ENCODE measurements around the gene TJP3. TPM values are rescaled to one million over a fixed set of nuclear protein-coding genes. Genes with fewer than 3 reads are reported as not detected.

TJP3 gene
- total RNA-seq, 2 donors from 2014 or later, result 268 to 296 TPM

DNA sequence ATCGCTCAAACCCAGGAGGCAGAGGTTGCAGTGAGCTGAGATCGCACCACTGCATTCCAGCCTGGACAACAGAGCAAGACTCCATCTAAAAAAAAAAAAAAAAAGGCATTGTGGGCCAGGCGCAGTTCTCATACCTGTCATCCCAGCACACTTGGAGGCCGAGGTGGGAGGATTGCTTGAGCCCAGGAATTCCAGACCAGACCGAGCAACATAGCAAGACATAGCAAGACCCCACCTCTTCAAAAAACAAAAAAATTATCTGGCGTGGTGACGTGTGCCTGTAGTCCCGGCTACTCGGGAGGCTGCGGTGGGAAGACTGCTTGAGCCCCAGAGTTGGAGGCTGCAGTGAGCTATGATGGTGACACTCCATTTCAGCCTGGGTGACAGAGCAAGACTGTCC, 25.9 kb upstream of the TJP3 start:
- Histone ChIP-seq H3K4me1 (no peaks in the 10 kb centered on the region), H3K27me3 (no peaks in the 10 kb centered on the region), H3K27ac (no peak overlapping the region), H3K4me3 (no peak overlapping the region), H3K9ac (ENCODE audit: low read depth in 2 of 2, low read length in 2 of 2) (no peak overlapping the region), H3K9me3 (no peaks in the 10 kb centered on the region), H3K36me3 (no peaks in the 10 kb centered on the region)
- TF ChIP-seq, protein P1, sequence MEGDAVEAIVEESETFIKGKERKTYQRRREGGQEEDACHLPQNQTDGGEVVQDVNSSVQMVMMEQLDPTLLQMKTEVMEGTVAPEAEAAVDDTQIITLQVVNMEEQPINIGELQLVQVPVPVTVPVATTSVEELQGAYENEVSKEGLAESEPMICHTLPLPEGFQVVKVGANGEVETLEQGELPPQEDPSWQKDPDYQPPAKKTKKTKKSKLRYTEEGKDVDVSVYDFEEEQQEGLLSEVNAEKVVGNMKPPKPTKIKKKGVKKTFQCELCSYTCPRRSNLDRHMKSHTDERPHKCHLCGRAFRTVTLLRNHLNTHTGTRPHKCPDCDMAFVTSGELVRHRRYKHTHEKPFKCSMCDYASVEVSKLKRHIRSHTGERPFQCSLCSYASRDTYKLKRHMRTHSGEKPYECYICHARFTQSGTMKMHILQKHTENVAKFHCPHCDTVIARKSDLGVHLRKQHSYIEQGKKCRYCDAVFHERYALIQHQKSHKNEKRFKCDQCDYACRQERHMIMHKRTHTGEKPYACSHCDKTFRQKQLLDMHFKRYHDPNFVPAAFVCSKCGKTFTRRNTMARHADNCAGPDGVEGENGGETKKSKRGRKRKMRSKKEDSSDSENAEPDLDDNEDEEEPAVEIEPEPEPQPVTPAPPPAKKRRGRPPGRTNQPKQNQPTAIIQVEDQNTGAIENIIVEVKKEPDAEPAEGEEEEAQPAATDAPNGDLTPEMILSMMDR (IDR thresholded peaks at IDR 0.05), result no peak
- DNase-seq, result no peak
- intact Hi-C loops (cut with DNase I), result no loop called here

DNA sequence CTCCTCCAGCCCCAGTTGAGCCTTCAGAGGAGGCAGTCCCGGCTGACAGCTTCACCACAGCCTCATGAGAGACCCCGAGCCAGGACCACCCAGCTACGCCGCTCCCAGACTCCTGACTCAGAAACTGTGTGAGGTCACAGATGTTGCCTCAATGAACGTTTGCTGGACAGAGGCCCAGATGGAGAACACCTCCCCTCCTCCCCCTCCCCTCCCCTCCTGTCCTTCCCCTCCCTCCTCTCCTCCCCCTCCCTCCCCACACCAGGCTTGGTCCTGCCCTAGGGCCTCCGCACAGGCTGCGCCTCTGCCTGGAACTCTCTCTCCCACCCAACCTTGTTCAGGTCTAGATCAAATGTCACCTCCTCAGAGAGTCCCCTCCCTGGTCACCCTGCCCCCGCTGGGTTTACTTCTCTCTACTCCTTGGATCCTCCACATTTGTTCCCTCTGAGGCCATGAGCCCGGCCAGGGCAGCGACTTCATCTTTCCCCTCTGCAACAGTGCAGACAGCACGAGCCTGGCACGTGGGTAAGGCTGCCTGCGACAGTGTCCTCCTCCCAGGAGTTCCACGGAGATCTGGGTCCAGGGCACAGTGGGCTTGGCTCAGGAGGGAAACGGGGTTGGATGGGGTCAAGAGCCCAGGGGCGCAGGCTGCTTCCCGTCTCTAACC, 25.3 kb upstream of the TJP3 start:
- Histone ChIP-seq H3K27ac (no peak overlapping the region), H3K9ac (ENCODE audit: low read depth in 2 of 2, low read length in 2 of 2) (no peak overlapping the region), H3K36me3 (no peaks in the 10 kb centered on the region), H3K4me1 (no peaks in the 10 kb centered on the region), H3K4me3 (no peak overlapping the region), H3K27me3 (no peaks in the 10 kb centered on the region), H3K9me3 (no peaks in the 10 kb centered on the region)
- intact Hi-C loops (cut with DNase I), result no loop called here
- TF ChIP-seq, protein P1 (IDR thresholded peaks at IDR 0.05), result no peak
- no peak for DNase-seq

DNA sequence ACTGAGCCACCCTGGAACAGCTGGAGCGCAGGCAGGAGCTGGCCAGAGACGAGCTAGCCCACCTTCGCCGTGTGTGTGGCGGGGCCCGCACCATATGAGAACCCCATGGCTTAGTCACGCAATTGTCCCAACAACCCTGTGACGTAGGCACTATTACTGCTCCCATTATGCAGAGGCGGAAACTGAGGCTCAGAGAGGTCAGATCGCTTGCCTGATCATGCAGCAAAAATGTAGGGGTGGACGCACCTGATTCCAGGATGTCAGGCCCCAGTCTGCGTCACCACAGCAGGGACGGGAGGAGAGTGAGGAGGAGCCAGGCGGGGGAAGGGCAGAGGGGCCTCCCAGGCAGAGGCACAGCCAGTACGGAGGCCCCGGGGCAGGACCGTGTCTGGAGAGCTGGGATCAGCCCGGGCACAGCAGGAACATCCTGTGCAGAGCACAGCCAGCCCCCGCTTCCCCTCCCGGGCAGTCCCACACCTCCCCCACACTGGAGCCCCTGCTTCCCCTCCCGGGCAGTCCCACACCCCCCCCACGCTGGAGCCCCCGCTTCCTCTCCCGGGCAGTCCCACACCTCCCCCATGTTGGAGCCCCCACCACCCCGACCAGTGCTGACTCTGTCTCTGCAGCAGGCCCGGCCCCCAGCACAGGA, 24.7 kb upstream of the TJP3 start:
- TF ChIP-seq, protein P1 (IDR thresholded peaks at IDR 0.05), result no peak
- Histone ChIP-seq H3K4me3 (no peak overlapping the region), H3K9ac (ENCODE audit: low read depth in 2 of 2, low read length in 2 of 2) (no peak overlapping the region), H3K27ac (no peak overlapping the region), H3K4me1 (no peaks in the 10 kb centered on the region), H3K9me3 (no peaks in the 10 kb centered on the region), H3K27me3 (no peaks in the 10 kb centered on the region), H3K36me3 (no peaks in the 10 kb centered on the region)
- intact Hi-C loops (cut with DNase I), result no loop called here
- DNase-seq, result no peak

DNA sequence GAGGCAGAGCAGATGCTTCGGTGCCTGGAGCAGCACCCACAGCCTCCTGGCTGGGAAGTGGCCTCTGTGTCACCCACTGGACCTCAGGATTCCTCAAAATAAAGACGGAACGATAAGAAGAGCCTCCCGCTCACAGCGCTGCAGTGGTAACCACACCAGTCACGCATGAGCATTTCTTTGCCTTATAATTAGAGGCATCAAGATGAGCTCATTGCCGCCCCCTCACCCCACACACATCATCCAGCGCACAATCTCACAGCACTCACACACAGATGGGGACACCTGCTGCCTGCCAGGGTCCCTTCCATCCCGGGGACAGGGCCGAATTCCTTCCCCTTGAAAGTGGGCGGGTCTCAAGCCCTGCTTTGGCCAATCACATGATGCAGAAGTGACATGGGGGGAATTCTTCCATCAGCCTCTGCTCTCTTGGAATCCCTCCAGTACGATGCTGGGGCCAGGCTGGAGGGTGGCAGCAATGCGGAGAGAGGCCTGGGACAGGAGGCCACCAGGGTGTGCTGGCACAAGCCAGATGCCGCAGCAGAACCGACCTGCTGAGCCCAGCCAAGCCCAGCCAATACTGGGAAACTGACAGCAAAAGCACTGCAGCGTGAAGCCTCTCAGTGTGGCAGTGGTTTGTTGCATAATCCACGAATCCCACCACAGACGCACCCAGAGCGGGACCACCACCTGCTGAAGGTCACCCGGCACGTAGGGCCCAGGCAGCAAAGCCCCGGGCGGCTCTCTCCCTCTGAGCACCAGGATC, 23.9 kb upstream of the TJP3 start:
- DNase-seq, result no peak
- Histone ChIP-seq H3K9me3 (no peaks in the 10 kb centered on the region), H3K27me3 (no peaks in the 10 kb centered on the region), H3K4me1 (no peaks in the 10 kb centered on the region), H3K4me3 (no peak overlapping the region), H3K9ac (ENCODE audit: low read depth in 2 of 2, low read length in 2 of 2) (no peak overlapping the region), H3K36me3 (no peaks in the 10 kb centered on the region), H3K27ac (no peak overlapping the region)
- intact Hi-C loops (cut with DNase I), result no loop called here
- TF ChIP-seq, protein P1 (IDR thresholded peaks at IDR 0.05), result no peak

DNA sequence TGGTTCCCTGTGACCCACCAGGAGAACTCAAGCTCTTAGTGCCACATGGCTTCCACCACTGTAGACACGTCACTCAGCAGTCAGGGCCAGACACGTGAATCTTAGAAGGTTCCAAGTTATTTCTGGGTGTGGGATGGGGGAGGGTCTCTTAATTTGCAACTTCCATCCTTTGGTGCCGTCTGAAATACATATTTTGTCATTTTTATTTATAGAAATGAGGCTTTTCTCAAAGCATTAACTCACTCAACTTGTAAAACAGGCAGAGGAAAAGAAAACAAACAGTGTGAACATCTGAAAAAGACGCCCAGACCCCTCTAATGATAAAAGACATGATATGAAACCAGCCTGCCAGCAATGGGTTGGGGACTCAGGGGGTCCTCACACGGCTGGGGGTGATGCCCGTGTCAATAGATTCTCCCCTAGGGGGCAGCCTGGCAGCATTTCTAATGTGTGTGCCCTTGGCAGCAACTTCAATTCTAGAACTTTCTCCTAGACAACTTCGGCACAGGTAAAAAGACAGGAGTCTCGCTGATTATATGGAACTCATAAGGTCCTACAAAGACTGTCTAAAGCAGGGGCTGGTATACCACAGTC, 23.3 kb upstream of the TJP3 start:
- Histone ChIP-seq H3K9ac (ENCODE audit: low read depth in 2 of 2, low read length in 2 of 2) (no peak overlapping the region), H3K27ac (no peak overlapping the region), H3K4me1 (no peaks in the 10 kb centered on the region), H3K9me3 (no peaks in the 10 kb centered on the region), H3K27me3 (no peaks in the 10 kb centered on the region), H3K36me3 (no peaks in the 10 kb centered on the region), H3K4me3 (no peak overlapping the region)
- intact Hi-C loops (cut with DNase I), result no loop called here
- TF ChIP-seq, protein P1 (IDR thresholded peaks at IDR 0.05), result no peak
- no peak for DNase-seq

All from colonic mucosa (tissue), 4 donors.